HEK293 (cell line): ENCODE measurements around the gene MAPK11.

Experiments used
- CTCF ChIA-PET: fragments of 350-600 bp; formaldehyde crosslinking; extraction: SDS; loops from one replicate; lab custom pipeline; 2021; ENCODE audit warnings: antibody characterized with exemption; lab: Yijun Ruan, JAX
- POLR2A ChIA-PET: fragments of 300-600 bp; formaldehyde crosslinking; extraction: SDS; loops from one replicate; lab custom pipeline; 2020; ENCODE audit warnings: antibody characterized with exemption, inconsistent platforms; lab: Yijun Ruan, JAX
- H3K27ac ChIP-seq: fragments of 200-500 bp; sonication (Bioruptor generic); 2 replicates; pipeline ENCODE4 v1.5.1; 2014; ENCODE audit warnings: low read depth, low read length, control low read depth, inconsistent platforms; ENCODE audit errors: extremely low read depth
- H3K36me3 ChIP-seq, 2 experiments: fragments of 200-500 bp in 1 of 2; sonication (Bioruptor generic) in 1 of 2; 1 replicate in 1 of 2; 2 replicates in 1 of 2; pipeline ENCODE4 v1.5.1; 2014 to 2017; ENCODE audit warnings: inconsistent platforms in 2 of 2, low read length in 2 of 2; ENCODE audit not compliant: control insufficient read depth in 2 of 2, insufficient read depth in 1 of 2
- H3K4me1 ChIP-seq: fragments of 200-500 bp; sonication (Bioruptor generic); 2 replicates; pipeline ENCODE4 v1.5.1; 2014; ENCODE audit warnings: mild to moderate bottlenecking, low read length, inconsistent platforms; ENCODE audit not compliant: control insufficient read depth, insufficient read depth
- H3K4me3 ChIP-seq: 2 replicates; pipeline ENCODE4 v1.5.1; 2011; ENCODE audit warnings: low read depth, mild to moderate bottlenecking, control low read depth, low read length, moderate library complexity
- H3K9me3 ChIP-seq: fragments of 200-500 bp; sonication (Bioruptor generic); 2 replicates; pipeline ENCODE4 v1.5.1; 2014; ENCODE audit warnings: low read depth, low read length, inconsistent platforms; ENCODE audit not compliant: control insufficient read depth, insufficient read depth
- AEBP2 ChIP-seq: fragments of 450-650 bp; formaldehyde crosslinking; IDR thresholded peaks from 2 replicates; pipeline ENCODE4 v1.5.1; 2016; ENCODE audit warnings: missing biosample characterization, missing genetic modification characterization, borderline replicate concordance
- KLF1 ChIP-seq: fragments of 450-650 bp; formaldehyde crosslinking; IDR thresholded peaks from 2 replicates; pipeline ENCODE4 v1.5.1; 2016; ENCODE audit warnings: missing biosample characterization, missing genetic modification characterization
- KLF8 ChIP-seq: fragments of 450-650 bp; formaldehyde crosslinking; IDR thresholded peaks from 2 replicates; pipeline ENCODE4 v1.5.1; 2016; ENCODE audit warnings: missing biosample characterization, missing genetic modification characterization
- KLF9 ChIP-seq: fragments of 450-650 bp; formaldehyde crosslinking; IDR thresholded peaks from 2 replicates; pipeline ENCODE4 v1.5.1; 2016; ENCODE audit warnings: missing biosample characterization, missing genetic modification characterization, low read depth
- PRDM4 ChIP-seq: fragments of 450-650 bp; formaldehyde crosslinking; IDR thresholded peaks from 2 replicates; pipeline ENCODE4 v1.5.1; 2017; ENCODE audit warnings: missing biosample characterization, missing genetic modification characterization
- TCF7L2 ChIP-seq: IDR thresholded peaks from 2 replicates; pipeline ENCODE4 v1.6.1; 2011; ENCODE audit warnings: low read depth, mild to moderate bottlenecking, inconsistent platforms, low read length, moderate library complexity, borderline replicate concordance
- ZNF10 ChIP-seq: fragments of 450-650 bp; formaldehyde crosslinking; IDR thresholded peaks from 2 replicates; pipeline ENCODE4 v1.5.1; 2017; ENCODE audit warnings: missing biosample characterization, missing genetic modification characterization
- ZNF114 ChIP-seq: fragments of 450-650 bp; formaldehyde crosslinking; IDR thresholded peaks from 2 replicates; pipeline ENCODE4 v1.5.0; 2017; ENCODE audit warnings: missing biosample characterization, missing genetic modification characterization
- ZNF184 ChIP-seq: fragments of 450-650 bp; IDR thresholded peaks from 2 replicates; pipeline ENCODE4 v1.5.1; 2018; ENCODE audit warnings: missing biosample characterization, mild to moderate bottlenecking, missing genetic modification characterization
- ZNF280D ChIP-seq: fragments of 450-650 bp; formaldehyde crosslinking; IDR thresholded peaks from 2 replicates; pipeline ENCODE4 v1.5.1; 2016; ENCODE audit warnings: missing biosample characterization, missing genetic modification characterization
- ZNF335 ChIP-seq: fragments of 450-650 bp; formaldehyde crosslinking; conservative IDR thresholded peaks from 2 replicates; pipeline ENCODE4 v1.5.1; 2016; ENCODE audit warnings: missing biosample characterization, missing genetic modification characterization
- ZNF426 ChIP-seq: fragments of 450-650 bp; formaldehyde crosslinking; IDR thresholded peaks from 2 replicates; pipeline ENCODE4 v1.5.1; 2017; ENCODE audit warnings: missing biosample characterization, missing genetic modification characterization, mild to moderate bottlenecking, inconsistent platforms, moderate library complexity
- ZNF48 ChIP-seq: fragments of 450-650 bp; formaldehyde crosslinking; IDR thresholded peaks from 2 replicates; pipeline ENCODE4 v1.5.1; 2016; ENCODE audit warnings: missing biosample characterization, missing genetic modification characterization
- ZNF514 ChIP-seq: fragments of 450-650 bp; formaldehyde crosslinking; IDR thresholded peaks from 2 replicates; pipeline ENCODE4 v1.5.1; 2016; ENCODE audit warnings: missing biosample characterization, missing genetic modification characterization
- ZNF610 ChIP-seq: fragments of 450-650 bp; formaldehyde crosslinking; IDR thresholded peaks from 2 replicates; pipeline ENCODE4 v1.5.1; 2016; ENCODE audit warnings: missing biosample characterization, missing genetic modification characterization, borderline replicate concordance
- ZNF621 ChIP-seq: fragments of 450-650 bp; formaldehyde crosslinking; IDR thresholded peaks from 2 replicates; pipeline ENCODE4 v1.5.1; 2017; ENCODE audit warnings: missing biosample characterization, missing genetic modification characterization
- ZNF791 ChIP-seq: fragments of 450-650 bp; formaldehyde crosslinking; IDR thresholded peaks from 2 replicates; pipeline ENCODE4 v1.5.1; 2016; ENCODE audit warnings: missing biosample characterization, missing genetic modification characterization
- ZNF837 ChIP-seq: fragments of 450-650 bp; formaldehyde crosslinking; IDR thresholded peaks from 2 replicates; pipeline ENCODE4 v1.5.1; 2016; ENCODE audit warnings: missing biosample characterization, missing genetic modification characterization
- ZSCAN30 ChIP-seq: fragments of 450-650 bp; IDR thresholded peaks from 2 replicates; pipeline ENCODE4 v1.5.1; 2018; ENCODE audit warnings: missing biosample characterization, mild to moderate bottlenecking, missing genetic modification characterization, moderate library complexity

Gene MAPK11

GRCh38 chr22:50226063-50226874 is 43.9 kb downstream of the MAPK11 start:
- H3K4me3 ChIP-seq, result no peak overlapping the region
- H3K4me1 ChIP-seq, result no peaks in the 10 kb centered on the region; the same call in 1 of the 2 replicates
- TF ChIP-seq KLF8 (tag by site-specific recombination) (peak; percentile 40; the same call in 1 of the 2 replicates), TCF7L2 (no peak), KLF1 (tag by site-specific recombination) (peak; percentile 98), ZNF114 (tag by site-specific recombination) (no peak), KLF9 (tag by site-specific recombination) (peak; percentile 56; the same call in 1 of the 2 replicates), ZSCAN30 (tag by site-specific recombination) (no peak), ZNF426 (no peak), ZNF837 (tag by site-specific recombination) (no peak)
- peaks cover 32 to 83% of the 10 kb centered on the region in 2 experiments for H3K36me3 ChIP-seq
- ChIA-PET CTCF (interaction anchor here (0.6 to 1.4 kb wide), 4 partner anchors 12 to 395 kb away, joined by 3 to 5 read pairs (median 3); no protein-coding TSS in a partner anchor), POLR2A (no interaction called here)
- no peaks in the 10 kb centered on the region for H3K9me3 ChIP-seq
- H3K27ac ChIP-seq, result no peak overlapping the region

GRCh38 chr22:50225200-50225969 is 44.8 kb downstream of the MAPK11 start:
- Histone ChIP-seq H3K9me3 (no peaks in the 10 kb centered on the region), H3K4me3 (no peak overlapping the region), H3K4me1 (no peaks in the 10 kb centered on the region; the same call in 1 of the 2 replicates), H3K27ac (no peak overlapping the region), H3K36me3 (peaks cover 24 to 92% of the 10 kb centered on the region in 2 experiments)
- POLR2A ChIA-PET, result no interaction called here
- CTCF ChIA-PET, result interaction anchor here (1.4 to 1.6 kb wide), 2 partner anchors 16 to 51 kb away, joined by 3 to 6 read pairs; no protein-coding TSS in a partner anchor
- TF ChIP-seq KLF1 (tag by site-specific recombination) (0 out of 2 replicates have a peak, but pooled peaks have one; percentile 13), ZNF610 (tag by site-specific recombination) (no peak), ZNF514 (tag by site-specific recombination) (no peak)
- TF ChIP-seq, all 188 proteins: peak for 1

- no peak overlapping the region for H3K4me3 ChIP-seq
- peaks cover 17 to 95% of the 10 kb centered on the region in 2 experiments for H3K36me3 ChIP-seq
- H3K4me1 ChIP-seq, result peaks cover 2% of the 10 kb centered on the region; the same call in 1 of the 2 replicates
- CTCF ChIA-PET, result interaction anchor here (0.8 to 1.6 kb wide), 2 partner anchors 17 to 78 kb away, joined by 4 to 6 read pairs; no protein-coding TSS in a partner anchor
- POLR2A ChIA-PET, result interaction anchor here (0.9 kb wide), 1 partner anchor 20 kb away, joined by 3 read pairs; no protein-coding TSS in a partner anchor
- H3K27ac ChIP-seq, result no peak overlapping the region
- H3K9me3 ChIP-seq, result no peaks in the 10 kb centered on the region
- TF ChIP-seq ZNF621 (tag by site-specific recombination) (no peak), ZNF10 (tag by site-specific recombination) (no peak), ZNF335 (no peak), ZNF48 (no peak), PRDM4 (tag by site-specific recombination) (no peak), ZNF184 (no peak), AEBP2 (tag by site-specific recombination) (no peak), ZNF280D (no peak), ZNF791 (tag by site-specific recombination) (no peak)
Observed at GRCh38 chr22:50224071-50224470, 46.1 kb downstream of the MAPK11 start.
